Right renal pelvis (tissue), 4 donors: ENCODE results near the gene SLC19A3. TPM values are rescaled to one million over a fixed set of nuclear protein-coding genes. Genes with fewer than 3 reads are reported as not detected.
"Not testable (repeated sequence)": the region's sequence is repeated elsewhere in the genome, so short reads cannot be mapped to it uniquely, and the experiment has no call there.

Experiments used
- DNase-seq, 4 donors: peaks; one replicate each; pipeline ENCODE4 v3.0.0-alpha.2; 2013; ENCODE audit warnings: low read depth in 4 of 4, low spot score in 3 of 4, missing footprints in 1 of 4
- polyA plus RNA-seq, 4 donors: library from polyadenylated mRNA; unstranded; fragments of 120-200 nt; gene quantifications; one replicate each; pipeline ENCODE4 v1.2.1, GENCODE V29; 2013; ENCODE audit not compliant: insufficient read length in 4 of 4

SLC19A3 gene
- polyA plus RNA-seq, 4 donors, result 6.6 to 9.8 (median 7.5) TPM

- no peak for DNase-seq
These were observed 11.0 kb downstream of the SLC19A3 start for GRCh38 chr2:227706859-227707258.

DNA sequence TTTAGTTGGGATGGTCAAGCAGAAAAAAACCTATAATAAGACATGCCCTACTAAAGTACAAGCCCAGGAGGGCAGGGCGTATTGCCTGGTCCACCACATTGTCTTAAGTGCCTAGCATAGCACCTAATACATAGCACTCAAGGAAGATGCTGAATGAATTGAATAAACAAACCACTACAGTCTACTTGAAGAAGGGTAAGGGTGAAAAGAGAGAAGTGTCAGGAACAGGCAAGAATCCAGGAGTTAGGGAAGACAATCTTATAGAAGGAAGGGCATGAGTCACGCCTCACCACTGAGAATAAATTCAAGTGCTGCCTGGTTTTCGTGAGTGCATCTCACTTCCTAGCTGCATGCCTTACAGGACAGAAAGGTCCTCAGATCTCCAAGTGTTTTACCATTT, 13.9 kb downstream of the SLC19A3 start:
- no peak for DNase-seq

- DNase-seq, result no peak
These were observed 14.5 kb downstream of the SLC19A3 start for GRCh38 chr2:227703280-227703732.

DNA sequence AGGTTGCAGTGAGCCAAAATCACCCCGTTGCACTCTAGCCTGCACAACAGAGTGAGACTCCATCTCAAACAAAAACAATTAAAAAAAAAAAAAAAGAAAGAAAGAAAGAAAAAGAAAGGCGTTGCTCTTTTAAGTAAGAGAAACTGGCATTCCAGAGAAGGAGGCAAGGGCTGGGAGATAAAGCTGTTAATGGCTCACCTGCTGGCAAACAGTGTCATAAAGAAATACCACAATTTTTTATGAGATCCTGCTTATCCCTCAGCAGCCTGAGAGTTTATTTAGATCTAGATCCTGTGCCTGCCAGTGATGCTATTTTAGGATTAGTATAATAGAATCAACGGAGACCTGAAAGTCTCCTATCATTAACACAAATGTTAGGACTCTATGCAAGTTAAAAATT, 16.3 kb downstream of the SLC19A3 start:
- no peak for DNase-seq

DNA sequence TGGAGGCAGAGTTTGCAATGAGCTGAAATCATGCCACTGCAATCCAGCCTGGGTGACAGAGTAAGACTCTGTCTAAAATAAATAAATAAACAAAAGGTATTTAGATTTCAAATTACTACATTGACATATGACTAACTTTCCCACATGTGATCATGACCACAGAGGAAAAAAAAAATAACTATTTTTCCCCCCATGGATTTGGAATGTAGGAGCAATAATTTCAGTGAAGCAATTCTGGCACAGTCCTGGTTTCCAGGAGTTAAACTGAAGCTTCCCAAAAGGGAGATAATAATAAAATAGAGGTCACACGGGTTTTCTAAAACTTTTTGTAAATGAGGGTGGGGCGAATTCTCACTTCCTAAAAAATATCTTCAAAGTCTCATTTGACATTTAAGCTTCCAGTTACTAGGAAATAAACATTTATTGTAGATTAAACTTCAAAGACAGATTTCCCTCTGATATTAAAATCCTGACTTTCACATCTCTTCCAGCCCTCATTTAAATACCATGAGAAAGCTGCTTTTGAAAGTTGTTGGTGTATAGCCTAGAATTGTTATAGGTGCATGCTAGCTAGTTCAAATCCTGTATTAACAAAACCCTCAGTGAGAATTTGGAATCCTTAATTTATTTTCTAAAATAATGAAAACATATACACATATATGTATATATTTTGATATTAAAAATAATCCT, 20.7 kb downstream of the SLC19A3 start:
- DNase-seq, result no peak

DNA sequence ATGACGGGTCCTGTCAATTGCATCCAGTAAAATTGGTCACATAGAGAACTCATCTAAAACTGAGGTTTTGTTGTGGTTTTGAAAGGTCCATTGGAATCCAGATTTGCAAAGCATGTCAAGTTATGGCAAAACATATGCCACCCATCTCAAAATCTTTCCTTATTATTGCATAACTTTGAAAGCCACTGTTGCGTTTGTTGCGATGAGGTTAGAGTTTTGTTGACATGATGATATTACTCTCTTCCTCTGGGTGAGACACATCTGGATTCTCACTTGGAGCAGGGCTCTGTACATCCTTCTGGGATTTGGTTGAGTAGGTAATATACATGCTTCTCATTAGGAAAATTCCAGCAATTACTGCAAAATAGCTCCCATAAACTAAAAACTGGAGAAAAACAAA, 30.6 kb downstream of the SLC19A3 start:
- no peak for DNase-seq

DNA sequence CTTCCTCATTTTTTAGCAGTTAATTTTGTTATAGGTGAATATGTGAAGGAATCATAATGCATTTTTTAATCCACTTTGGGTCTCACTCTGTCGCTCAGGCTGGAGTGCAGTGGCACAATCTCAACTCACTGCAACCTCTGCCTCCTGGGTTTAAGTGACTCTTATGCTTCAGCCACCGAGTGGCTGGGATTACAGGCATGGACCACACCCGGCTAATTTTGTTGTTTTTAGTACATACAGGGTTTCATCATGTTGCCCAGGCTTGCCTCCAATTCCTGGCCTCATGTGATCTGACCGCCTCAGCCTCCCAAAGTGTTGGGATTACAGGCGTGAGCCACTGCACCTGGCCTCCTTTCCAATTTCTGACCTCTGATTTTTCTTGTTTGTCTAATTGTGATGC, 33.6 kb downstream of the SLC19A3 start:
- no peak for DNase-seq

GRCh38 chr2:227677928-227678327, 39.9 kb downstream of the SLC19A3 start:
- DNase-seq, result no peak

- DNase-seq, result no peak
These were observed 43.3 kb downstream of the SLC19A3 start for GRCh38 chr2:227674485-227674884.

DNA sequence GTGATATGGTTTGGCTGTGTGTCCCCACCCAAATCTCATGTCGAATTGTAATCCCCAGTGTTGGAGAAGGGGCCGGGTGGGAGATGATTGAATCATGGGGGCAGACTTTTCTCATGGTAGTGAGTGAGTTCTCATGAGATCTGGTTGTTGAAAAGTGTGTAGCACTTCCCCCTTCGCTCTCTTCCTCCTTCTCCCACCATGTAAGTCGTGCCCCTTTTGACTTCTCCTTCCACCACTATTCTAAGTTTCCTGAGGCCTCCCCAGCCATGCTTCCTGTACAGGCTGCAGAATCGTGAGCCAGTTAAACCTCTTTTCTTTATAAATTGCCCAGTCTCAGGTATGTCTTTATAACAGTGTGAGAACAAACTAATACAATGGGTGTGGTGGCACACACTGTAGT, 44.2 kb downstream of the SLC19A3 start:
- not testable (repeated sequence) for DNase-seq

GRCh38 chr2:227671170-227671905, 46.5 kb downstream of the SLC19A3 start:
- no peak for DNase-seq

GRCh38 chr2:227666631-227667170, 51.1 kb downstream of the SLC19A3 start, which contains the start of gene SCYGR5:
SCYGR5 (plus strand) TSS chr2:227666804; CDS start chr2:227666804, 0 bp downstream.
- DNase-seq, result not testable (repeated sequence)

DNA sequence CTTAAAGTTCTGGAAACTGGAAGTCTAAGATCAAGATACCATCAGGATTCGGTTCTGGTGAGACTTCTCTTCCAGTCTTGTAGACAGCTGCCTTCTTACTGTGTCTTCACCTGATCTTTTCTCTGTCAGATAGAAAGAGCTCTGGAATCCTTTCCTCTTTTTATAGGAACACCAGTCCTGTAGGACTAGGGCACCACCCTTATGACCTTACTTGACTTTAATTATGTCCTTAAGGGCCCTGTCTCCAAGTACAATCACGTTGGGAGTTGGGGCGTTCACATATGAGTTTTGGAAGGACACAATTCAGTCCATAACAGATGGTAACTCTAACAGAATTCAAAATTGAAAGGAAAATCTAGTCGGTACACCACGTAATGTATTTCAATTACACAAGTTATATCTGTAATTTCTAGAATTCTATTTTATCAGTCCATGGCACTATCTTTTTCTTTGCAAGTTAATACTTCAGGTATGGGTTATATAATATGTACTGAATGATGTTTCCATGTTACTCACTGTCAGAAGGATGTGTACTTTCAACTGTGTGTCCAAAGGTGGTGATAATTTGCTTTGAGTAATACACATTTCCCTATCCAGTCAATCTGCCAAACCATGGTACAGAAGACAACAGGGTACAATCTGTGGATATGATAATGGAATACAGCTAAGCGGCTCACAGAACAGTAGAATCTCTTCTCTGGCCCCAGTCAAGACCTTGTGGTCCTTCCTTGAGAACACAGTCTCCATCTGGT, 52.5 kb downstream of the SLC19A3 start:
- DNase-seq, result no peak

- no peak for DNase-seq
These were observed 56.0 kb downstream of the SLC19A3 start for GRCh38 chr2:227661827-227662226.

GRCh38 chr2:227661025-227661649, 56.7 kb downstream of the SLC19A3 start:
- no peak for DNase-seq

GRCh38 chr2:227657199-227657845, 60.5 kb downstream of the SLC19A3 start:
- DNase-seq, result no peak

DNA sequence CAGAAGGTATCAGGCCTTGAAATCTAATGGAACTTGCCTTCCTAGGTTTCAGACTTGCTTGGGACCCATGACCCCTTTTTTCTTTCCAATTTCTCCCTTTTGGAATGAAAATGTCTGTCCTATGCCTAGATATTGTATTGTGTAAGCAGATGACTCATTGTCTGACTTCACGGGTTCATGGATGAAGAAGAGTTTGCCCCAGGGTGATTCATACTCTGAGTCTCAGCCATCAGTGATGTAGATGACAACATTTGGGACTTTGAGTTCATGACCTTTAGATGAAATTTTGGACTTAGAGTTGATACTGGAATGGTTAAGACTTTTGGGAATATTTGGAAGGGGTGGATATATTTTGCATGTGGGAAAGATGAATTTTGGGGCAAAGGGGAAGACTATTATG, 62.4 kb downstream of the SLC19A3 start:
- no peak for DNase-seq

DNA sequence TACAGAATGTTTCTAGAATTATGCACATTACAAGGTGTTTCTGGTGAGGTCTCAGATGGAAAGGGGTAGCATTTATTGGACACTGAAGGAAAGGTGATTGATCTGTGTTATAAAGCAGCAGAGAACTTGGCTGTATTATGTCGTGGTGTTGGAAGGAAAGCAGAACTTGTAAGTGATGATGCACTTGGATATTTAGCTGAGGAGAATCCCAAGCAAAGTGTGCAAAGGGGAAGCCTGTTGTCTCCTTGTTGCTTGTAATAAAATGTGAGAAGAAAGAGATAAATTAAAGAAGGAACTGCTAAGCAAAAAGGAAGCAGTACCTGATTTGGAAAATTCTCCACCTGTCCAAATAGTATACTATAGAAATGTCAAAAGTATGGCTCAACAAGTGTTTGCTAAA, 63.4 kb downstream of the SLC19A3 start:
- DNase-seq, result no peak

- DNase-seq, result no peak
These were observed 64.4 kb downstream of the SLC19A3 start for GRCh38 chr2:227653419-227653818.

GRCh38 chr2:227643990-227644551, 73.8 kb downstream of the SLC19A3 start:
- DNase-seq, result no peak
